ENCODE measurements around the gene TOMT. TPM values are rescaled to one million over a fixed set of nuclear protein-coding genes. Genes with fewer than 3 reads are reported as not detected.

Gene TOMT
- total and polyA plus RNA-seq, 2 experiments from 2014 or later, result not detected

- DNase-seq (ENCODE audit: low spot score), result no peak
- no peaks in the 10 kb centered on the region for H3K79me2 ChIP-seq
- H3K4me1 ChIP-seq (ENCODE audit: insufficient read depth), result peaks cover 12% of the 10 kb centered on the region
- no peaks in the 10 kb centered on the region for H3K27me3 ChIP-seq
- peak overlapping the region; percentile 1 for H3K4me3 ChIP-seq
- H3K9me3 ChIP-seq (ENCODE audit: low read depth), result no peaks in the 10 kb centered on the region
- no peaks in the 10 kb centered on the region for H4K20me1 ChIP-seq (ENCODE audit: insufficient read depth, poor library complexity, severe bottlenecking)
- no peaks in the 10 kb centered on the region for H3K9me2 ChIP-seq (replicated peaks; ENCODE audit: insufficient read depth)
- H2AFZ ChIP-seq, result peak overlapping the region; percentile 1
- H3K36me3 ChIP-seq (replicated peaks; ENCODE audit: insufficient read depth, low read depth), result no peaks in the 10 kb centered on the region
- WGBS (ENCODE audit: low lambda C conversion rate, missing lambda C conversion rate), result 12% methylated on average over 10 of the region's 10 CpGs
- H3K4me2 ChIP-seq, result peak overlapping the region; percentile 75
- no peak for TF ChIP-seq EZH2phosphoT487 (IDR thresholded peaks at IDR 0.05; ENCODE audit: low read depth, severe bottlenecking, unreplicated experiment)
- TF ChIP-seq CTCF (IDR thresholded peaks at IDR 0.05; ENCODE audit: poor library complexity), result no peak
- no peak for TF ChIP-seq EZH2 (IDR thresholded peaks at IDR 0.05; ENCODE audit: borderline replicate concordance)
- H3K27ac ChIP-seq, result peak overlapping the region; percentile 90
Observed at GRCh38 chr11:72111300-72112142, 5.8 kb downstream of the TOMT start.

DNA sequence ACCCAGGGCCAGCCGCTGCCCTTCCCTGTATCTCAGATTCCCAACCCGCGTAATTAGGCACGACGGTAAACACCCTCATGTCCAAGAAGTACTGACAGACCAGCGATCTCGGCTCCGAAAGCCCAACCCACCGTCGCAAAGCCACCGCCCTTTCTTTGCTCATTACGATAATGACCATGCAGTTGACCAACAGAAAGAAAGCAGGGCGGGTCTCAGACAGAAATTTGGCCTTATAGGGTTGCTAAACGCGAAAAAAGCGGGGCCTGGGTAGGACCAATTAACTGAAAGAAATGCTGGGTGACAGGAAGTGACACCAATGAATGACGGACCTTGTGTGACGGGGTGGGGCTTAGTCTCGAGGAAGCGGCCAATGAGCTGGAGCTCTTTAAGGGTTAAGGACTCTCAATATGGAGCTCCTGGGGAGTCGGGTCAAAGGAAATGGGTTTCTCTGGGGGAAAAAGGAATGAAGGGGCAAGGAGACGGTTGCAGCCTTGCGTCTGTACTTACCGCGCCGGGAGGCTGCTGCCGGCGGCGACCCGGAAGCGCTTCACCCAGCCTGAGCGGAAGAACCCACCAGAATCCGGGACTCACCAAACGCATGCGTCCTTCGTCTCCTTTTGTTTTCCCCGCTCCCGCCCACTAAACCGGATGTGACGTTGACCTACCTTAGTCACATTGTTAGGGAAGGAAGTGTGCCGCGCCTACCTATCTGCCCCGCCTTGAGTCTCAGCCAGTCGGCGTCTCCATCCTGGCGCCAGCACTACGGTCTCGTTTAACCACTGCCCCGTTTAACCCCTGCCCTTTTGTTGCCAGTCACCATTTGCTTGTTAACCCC lies 6.6 kb downstream of the TOMT start, which contains the start of gene ANAPC15:
Gene ANAPC15, minus strand, starts transcription at position 553 of the 835 bp plus-strand sequence. CDS start 1,419 bp downstream, outside the sequence.
- TF ChIP-seq CTCF (IDR thresholded peaks at IDR 0.05; ENCODE audit: poor library complexity) (no peak), EZH2phosphoT487 (IDR thresholded peaks at IDR 0.05; ENCODE audit: low read depth, severe bottlenecking, unreplicated experiment) (no peak), EZH2 (IDR thresholded peaks at IDR 0.05; ENCODE audit: borderline replicate concordance) (no peak)
- H3K79me2 ChIP-seq, result no peaks in the 10 kb centered on the region

DNA sequence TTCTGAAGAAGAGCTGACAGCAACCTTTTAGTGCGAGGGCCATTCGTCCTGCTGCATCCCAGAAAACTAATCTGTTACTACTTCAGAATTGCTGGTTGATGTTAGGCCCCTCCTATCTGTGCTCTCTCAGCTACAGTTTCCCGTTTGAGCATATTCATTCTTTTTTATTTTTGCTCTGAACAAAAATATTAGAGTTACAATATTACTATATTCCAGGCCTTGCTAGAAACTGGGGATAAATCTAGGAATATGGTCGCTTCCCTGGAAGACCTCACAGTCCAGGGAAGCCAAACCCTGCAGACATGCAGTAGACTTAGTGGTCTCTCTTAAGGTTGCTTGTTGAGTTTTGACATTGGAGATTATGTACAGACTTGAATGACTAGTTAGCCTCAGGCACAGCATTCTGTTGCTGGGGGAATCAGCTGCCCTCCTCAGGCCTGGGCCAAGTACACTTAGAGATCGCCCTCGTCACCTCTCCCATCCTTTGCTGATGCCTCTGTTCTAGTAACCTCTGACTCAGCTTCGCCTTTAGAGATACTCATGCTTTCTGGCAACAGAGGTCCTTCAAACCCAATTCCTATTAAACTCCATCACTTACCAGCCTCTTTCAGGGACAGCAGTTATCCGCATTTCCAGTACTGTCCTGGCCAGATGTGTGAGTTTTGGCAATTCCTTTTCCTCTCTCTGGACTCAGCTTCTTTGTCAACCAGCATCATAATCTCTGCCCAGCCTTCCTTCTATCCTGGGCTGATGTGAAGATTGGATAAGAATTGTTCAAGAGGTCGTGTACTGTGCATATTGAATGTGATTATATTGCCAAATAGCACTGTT lies 7.5 kb downstream of the TOMT start:
- DNase-seq (ENCODE audit: low spot score), result no peak
- Histone ChIP-seq H3K9me3 (ENCODE audit: low read depth) (no peaks in the 10 kb centered on the region), H3K27ac (peak overlapping the region; percentile 90), H3K27me3 (no peaks in the 10 kb centered on the region), H3K9me2 (replicated peaks; ENCODE audit: insufficient read depth) (no peaks in the 10 kb centered on the region), H3K4me2 (peak overlapping the region; percentile 75), H3K4me1 (ENCODE audit: insufficient read depth) (peaks cover 12% of the 10 kb centered on the region), H3K36me3 (replicated peaks; ENCODE audit: insufficient read depth, low read depth) (no peaks in the 10 kb centered on the region), H3K4me3 (peak overlapping the region; percentile 7), H2AFZ (peak overlapping the region; percentile 68), H3K79me2 (no peaks in the 10 kb centered on the region), H4K20me1 (ENCODE audit: insufficient read depth, poor library complexity, severe bottlenecking) (no peaks in the 10 kb centered on the region)
- no peak for TF ChIP-seq EZH2phosphoT487 (IDR thresholded peaks at IDR 0.05; ENCODE audit: low read depth, severe bottlenecking, unreplicated experiment)
- TF ChIP-seq EZH2 (IDR thresholded peaks at IDR 0.05; ENCODE audit: borderline replicate concordance), result no peak
- no peak for TF ChIP-seq CTCF (IDR thresholded peaks at IDR 0.05; ENCODE audit: poor library complexity)
- WGBS (ENCODE audit: low lambda C conversion rate, missing lambda C conversion rate), result 66% methylated on average over 9 of the region's 9 CpGs

More for the DNA sequence above, 6.6 kb downstream of the TOMT start, which contains the start of gene ANAPC15:
- Histone ChIP-seq H3K4me2 (peak within 1 kb of the TSS; percentile 75), H3K4me1 (ENCODE audit: insufficient read depth) (peaks cover 12% of the 10 kb centered on the region), H3K36me3 (replicated peaks; ENCODE audit: insufficient read depth, low read depth) (no peaks in the 10 kb centered on the region), H3K4me3 (peak within 1 kb of the TSS; percentile 7), H2AFZ (peak within 1 kb of the TSS; percentile 68), H3K9me3 (ENCODE audit: low read depth) (no peaks in the 10 kb centered on the region), H4K20me1 (ENCODE audit: insufficient read depth, poor library complexity, severe bottlenecking) (no peaks in the 10 kb centered on the region), H3K27me3 (no peaks in the 10 kb centered on the region), H3K9me2 (replicated peaks; ENCODE audit: insufficient read depth) (no peaks in the 10 kb centered on the region), H3K27ac (peak within 1 kb of the TSS; percentile 90)
- 2% methylated on average over 49 of the region's 49 CpGs for WGBS (ENCODE audit: low lambda C conversion rate, missing lambda C conversion rate)
- peak; percentile 98 for DNase-seq (ENCODE audit: low spot score)

Data from hepatocyte (in vitro differentiated cells).